Activated gamma-delta T cell treated with anti-CD3 and anti-CD28 coated beads, Interleukin-2, amount 50 U/mL, for 16 hours (primary cell): ENCODE measurements around the gene SERTAD3.
"Not testable (repeated sequence)": the region's sequence is repeated elsewhere in the genome, so short reads cannot be mapped to it uniquely, and the experiment has no call there.

Source experiments
- DNase-seq: peaks from one replicate; pipeline ENCODE4 v3.0.0-alpha.2; 2020; ENCODE audit warnings: low read depth

The SERTAD3 gene

DNA sequence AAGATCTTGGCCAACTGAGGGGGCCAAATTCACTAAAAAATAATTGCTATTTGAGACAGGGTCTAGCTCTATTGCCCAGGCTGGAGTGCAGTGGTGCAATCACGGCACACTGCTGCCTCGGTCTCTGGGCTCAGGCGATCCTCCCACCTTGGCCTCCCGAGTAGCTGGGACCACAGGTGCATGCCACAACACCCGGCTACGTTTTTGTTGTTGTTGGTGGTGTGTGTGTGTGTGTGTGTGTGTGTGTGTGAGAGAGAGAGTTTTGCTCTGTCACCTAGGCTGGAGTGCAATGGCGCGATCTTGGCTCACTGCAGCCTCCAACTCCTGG lies 35.6 kb downstream of the SERTAD3 start:
- DNase-seq = not testable (repeated sequence)

DNA sequence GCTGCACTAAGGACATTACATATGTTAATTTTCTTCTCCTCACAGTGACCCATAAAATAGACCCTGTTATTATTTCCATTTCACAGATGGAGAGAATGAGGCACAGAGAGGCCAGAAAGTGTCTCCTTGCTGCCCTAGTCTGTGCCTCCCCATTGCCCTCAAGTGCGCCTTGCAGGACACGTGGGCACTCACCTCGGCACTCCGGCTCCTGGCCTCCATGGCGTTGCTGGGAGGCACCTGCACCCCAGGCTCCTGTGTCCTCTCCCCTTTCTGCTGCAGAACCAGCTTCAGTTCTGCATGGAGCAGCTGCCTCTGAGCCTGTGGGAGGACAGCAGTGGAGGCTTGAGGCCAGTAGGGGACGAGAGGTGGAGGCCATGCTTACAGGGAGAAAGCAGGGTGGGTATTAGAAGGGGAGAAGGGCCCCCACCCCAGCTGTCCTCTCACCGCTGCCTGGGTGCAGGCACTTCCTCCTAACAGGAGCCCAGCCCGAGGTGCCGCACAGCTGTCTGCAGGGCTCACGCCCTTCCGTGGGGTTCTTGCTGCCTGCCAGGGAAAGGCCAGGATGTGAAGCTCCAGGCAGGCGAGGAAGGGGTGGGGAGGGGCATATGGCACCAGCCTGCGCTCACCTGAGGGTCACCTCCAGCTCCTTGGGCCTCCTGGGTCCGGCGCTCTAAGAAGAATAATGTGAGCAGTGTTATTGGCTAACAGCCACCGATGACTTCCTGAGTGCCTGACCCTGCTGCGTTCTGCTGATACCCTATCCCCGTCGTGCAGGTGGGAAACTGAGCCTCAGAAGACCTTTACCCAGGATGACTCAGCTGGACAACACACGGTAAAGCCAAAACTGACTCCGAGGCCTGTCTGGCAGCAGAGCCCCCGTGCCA lies 36.2 kb downstream of the SERTAD3 start:
- DNase-seq = no peak

DNA sequence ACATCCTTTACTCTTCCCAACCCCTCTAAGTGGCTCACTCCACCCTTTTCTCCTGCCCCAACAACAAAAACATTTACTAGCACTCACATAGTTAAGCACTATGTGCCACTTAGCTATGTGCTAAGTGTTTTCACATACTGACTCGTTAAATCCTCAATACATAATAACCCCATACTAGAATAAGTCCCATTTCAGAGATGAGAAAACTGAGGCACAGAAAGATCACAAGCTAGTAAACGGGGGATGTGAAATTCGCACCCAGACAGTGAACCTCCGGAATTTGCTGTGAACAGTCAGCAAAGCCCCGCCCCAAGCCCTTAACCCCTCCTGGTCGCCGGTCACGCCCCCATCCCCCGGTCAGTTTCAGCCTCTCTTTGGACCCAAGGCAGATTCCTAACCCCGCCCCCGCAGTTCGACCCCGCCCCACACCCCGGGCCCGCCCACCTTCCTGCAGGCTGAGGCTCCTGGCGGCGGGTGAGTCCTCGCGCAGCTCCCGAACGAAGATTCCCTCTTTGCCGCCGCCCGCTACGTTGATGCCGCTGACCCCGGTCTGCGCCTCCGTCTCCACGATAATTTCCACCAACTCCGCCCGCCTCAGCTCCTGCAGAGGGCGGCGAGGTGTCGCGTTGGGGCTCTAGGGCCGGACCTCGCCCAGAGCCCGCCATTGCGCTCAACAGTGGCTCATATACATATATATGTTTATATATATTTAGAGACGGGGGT lies 40.7 kb downstream of the SERTAD3 start:
- DNase-seq = peak; percentile 49

DNA sequence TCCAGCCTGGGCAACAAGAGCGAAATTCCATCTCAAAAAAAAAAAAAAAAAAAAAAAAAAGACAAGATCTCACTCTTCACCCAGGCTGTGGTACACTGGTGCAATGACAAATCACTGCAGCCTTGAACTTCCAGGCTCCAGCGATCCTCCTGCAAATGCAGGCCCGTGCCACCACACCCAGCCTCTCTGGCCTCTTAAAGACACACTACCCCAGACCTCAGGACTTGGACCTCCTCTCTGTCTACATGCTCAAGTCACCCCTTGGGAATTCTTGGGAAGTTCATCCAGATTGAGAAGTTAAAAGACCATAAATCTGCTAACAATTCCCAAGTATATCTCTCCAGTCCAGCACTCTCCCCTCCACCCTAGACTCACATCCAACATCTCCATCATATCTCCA lies 43.6 kb downstream of the SERTAD3 start:
- DNase-seq = no peak

DNA sequence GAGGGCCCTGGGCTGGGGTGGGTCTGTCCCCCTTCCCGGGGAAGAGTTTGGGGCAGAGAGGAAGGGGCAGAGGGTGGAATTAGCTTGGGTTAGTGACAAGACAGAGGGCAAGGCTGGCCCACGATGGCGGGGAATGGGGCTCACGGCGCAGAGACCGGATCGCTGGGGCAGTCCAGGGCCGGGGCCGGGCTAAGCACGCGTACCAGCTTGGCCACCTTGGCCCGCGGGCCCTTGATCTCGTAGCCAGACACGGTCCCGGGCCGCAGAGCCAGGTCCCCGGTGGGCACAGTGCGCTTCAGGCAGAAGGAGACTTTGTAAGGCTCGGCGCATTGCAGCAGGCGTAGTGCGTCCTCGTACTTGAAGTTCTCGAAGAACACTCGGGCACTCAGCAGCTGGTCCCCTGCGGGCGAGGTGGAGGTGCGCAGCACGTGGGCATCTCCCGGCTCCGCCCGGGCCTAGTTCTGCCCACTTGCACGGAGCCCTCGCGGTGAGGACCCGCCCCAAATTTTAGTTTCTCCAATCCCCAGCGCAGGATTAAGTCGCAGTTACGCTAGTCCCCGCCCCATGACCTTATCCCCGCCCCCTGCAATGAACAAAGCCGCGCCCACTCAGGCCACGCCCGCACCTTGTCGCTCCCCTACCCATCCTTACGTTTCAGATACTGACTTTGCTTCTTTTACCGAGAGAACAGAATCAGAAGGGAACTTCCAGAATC lies 45.6 kb downstream of the SERTAD3 start:
- peak; percentile 11 for DNase-seq

DNA sequence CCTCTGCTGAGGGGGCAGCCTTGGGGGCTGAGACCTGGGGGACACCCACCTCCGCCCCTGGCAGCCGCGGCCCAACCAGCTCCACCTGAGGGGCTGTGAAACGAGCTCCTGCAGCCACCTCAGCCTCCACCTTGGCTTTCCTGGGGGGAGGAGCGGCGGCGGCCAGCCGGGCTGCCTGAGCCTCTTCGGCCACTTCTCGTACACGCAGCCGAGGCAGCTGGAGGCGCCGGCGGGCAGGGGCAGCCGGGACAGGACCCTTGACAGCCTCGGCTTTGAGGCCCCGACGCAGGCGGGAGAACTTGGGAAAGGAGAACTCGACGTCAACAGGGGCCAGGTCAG lies 46.6 kb downstream of the SERTAD3 start:
- DNase-seq = no peak

DNA sequence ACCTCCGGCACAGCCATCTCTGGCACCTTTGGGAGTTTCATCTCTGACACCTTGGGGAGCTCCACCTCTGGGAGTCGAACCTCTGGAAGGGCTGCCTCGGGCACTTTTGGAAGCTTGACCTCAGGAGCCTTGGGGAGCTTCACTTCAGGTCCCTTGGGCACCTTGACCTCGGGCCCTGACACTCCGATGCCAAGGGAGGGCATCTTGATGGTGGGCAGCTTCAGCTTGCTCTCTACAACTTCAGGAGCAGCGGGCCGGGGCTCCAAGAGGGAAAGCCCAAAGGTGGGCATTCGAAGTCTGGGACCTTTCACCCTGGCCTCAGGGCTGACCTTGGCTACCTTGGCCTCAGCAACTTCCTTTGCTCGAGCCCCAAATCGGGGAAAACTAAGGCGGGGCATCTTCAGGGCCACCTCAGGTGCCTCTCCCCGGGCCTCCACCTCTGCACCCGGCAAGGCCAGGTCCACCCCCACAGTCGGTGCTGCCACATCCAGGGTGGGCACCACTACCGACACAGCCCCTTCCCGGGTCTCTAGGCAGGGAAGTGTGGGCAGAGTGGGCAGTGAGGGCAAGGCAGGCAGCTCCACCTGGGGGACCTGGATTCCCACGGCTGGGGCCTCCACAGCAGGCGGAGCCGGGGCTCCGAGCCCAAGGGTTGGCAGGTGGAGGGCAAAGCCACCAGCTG lies 47.1 kb downstream of the SERTAD3 start:
- DNase-seq = no peak

- DNase-seq = no peak
These were observed 48.2 kb downstream of the SERTAD3 start for GRCh38 chr19:40395956-40396355.

- no peak for DNase-seq
These were observed 49.3 kb downstream of the SERTAD3 start for GRCh38 chr19:40394816-40395210.

- no peak for DNase-seq
These were observed 50.0 kb downstream of the SERTAD3 start for GRCh38 chr19:40393894-40394815.

DNA sequence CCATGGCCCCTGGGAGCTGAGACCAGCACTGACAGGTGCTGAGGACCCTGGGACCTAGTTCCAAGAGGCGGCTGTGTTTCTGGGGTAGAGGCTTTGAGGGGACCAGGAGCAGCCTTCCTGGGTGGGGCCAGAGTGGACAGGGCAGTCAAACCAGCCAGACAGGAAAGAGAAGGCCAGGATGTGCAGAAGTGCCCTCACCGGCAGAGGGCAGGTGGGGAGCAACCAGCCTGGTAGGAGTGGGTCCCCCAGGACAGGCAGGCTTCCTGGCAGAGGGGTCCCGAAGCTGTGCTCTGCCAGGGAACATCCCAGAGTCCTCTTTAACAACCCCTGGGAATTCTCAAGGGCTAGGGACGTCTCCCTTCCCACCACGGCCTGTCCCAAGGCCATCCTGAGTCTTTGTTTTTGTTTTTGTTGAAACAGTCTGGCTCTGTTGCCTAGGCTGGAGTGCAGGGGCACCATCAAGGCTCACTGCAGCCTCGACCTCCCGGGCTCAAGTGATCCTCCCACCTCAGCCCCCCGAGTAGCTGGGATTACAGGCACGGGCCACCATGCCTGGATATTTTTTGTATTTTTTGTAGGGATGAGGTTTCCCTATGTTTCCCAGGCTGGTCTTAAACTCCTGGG lies 51.1 kb downstream of the SERTAD3 start:
- no peak for DNase-seq

GRCh38 chr19:40392123-40392522 lies 52.0 kb downstream of the SERTAD3 start:
- no peak for DNase-seq
